HepG2 (cell line): ENCODE data around the gene OXLD1. TPM values are rescaled to one million over a fixed set of nuclear protein-coding genes. Genes with fewer than 3 reads are reported as not detected.

ENCODE experiments used
- KDM4B ChIP-seq: sonication (generic); formaldehyde crosslinking; IDR thresholded peaks from 2 replicates; pipeline ENCODE4 v1.4.0; 2020; ENCODE audit warnings: missing genetic modification reagents
- ZNF136 ChIP-seq: sonication (generic); formaldehyde crosslinking; IDR thresholded peaks from 2 replicates; pipeline ENCODE4 v1.8.1; 2022; ENCODE audit warnings: low read depth, mild to moderate bottlenecking, moderate library complexity, missing genetic modification reagents
- polyA plus RNA-seq, 8 experiments: library from polyadenylated mRNA; depleted of rRNA in 3 of 8; stranded (reverse) in 7 of 8; unstranded in 1 of 8; fragments of >200 nt; fragmentation: Illumina TruSeq in 4 of 8; extraction: Trizol in 4 of 8; gene quantifications; 2 replicates each; pipeline versions ENCODE4 v1.2.1 to v1.2.3, GENCODE V29; 2011 to 2016; ENCODE audit warnings: low read depth in 4 of 8, missing spikeins in 1 of 8, mixed read lengths in 1 of 8; ENCODE audit not compliant: insufficient read depth in 1 of 8
- total RNA-seq, 5 experiments: library from RNA; depleted of rRNA; stranded (reverse); fragments of >200 nt; fragmentation: Illumina TruSeq; extraction: Trizol; gene quantifications; 2 replicates each; pipeline ENCODE4 v1.2.3, GENCODE V29; 2016; ENCODE audit warnings: low read depth in 1 of 5
- TF ChIP-seq, protein P1 (sequence below): IDR thresholded peaks from 2 replicates; pipeline ENCODE4 v1.4.0; 2020; ENCODE audit warnings: mild to moderate bottlenecking, missing genetic modification reagents
- TF ChIP-seq, protein P2 (sequence below): sonication (generic); formaldehyde crosslinking; IDR thresholded peaks from 2 replicates; pipeline ENCODE4 v1.5.0; 2020; ENCODE audit warnings: mild to moderate bottlenecking, missing genetic modification reagents, borderline replicate concordance
- TF ChIP-seq, protein P3 (sequence below): fragments of 450-650 bp; IDR thresholded peaks from 2 replicates; pipeline ENCODE4 v1.6.1; 2016
- TF ChIP-seq, protein P4 (sequence below), 2 experiments: sonication (generic) in 1 of 2; formaldehyde crosslinking in 1 of 2; IDR thresholded peaks; 2 replicates each; pipeline versions ENCODE4 v1.6.1 to v1.9.0; 2014 to 2022; ENCODE audit warnings: antibody characterized with exemption in 1 of 2, borderline replicate concordance in 1 of 2, inconsistent platforms in 1 of 2, low read depth in 1 of 2, missing genetic modification reagents in 1 of 2

The OXLD1 gene
- total and polyA plus RNA-seq, 2 of the 13 experiments (the other 11 are each of a cell fraction or from before 2014, with no cell fraction given): 27.1 to 37.5 TPM

DNA sequence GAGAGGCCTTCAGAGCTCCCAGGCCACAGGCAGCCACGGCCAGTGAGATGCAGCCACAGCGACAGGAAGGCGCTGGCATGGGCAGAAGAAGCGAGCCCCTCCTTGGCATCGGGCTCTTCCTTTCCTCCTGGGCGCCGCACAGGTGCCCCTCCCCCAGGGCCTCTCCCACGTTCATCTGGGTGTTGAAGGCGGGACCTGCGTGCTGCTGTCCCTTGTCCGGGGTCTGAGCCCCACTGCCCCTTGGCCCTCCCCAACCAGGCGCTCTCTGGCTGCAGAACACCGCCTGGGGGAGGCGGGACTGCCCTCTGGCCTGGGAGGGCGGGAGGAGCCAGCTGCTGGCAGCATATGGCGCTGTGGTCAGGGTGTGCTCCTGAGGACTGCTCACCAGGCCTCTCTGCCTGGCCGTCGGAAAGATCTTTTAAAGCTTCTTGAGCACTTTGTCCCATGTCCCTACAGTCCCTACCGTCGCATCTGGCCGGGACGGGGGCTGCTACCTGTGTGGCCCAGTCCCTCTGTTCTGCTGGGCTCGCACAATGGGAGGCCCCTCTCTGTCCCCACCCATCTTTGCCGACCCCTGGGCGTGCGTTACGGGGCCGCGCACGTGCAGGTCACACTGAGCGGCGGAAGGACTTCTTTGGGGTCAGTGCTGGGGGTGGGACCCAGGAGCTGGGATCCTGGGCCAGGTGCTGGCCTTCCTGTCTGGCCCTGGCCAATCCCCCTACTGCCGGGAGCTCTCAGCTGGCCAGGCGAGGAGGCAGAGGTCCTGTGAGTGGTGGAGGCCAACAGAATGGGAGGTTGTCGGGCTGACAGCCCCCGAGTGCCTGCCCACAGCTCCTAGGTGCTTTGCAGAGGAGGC lies 47.4 kb upstream of the OXLD1 start (continued):
- TF ChIP-seq, protein P1, sequence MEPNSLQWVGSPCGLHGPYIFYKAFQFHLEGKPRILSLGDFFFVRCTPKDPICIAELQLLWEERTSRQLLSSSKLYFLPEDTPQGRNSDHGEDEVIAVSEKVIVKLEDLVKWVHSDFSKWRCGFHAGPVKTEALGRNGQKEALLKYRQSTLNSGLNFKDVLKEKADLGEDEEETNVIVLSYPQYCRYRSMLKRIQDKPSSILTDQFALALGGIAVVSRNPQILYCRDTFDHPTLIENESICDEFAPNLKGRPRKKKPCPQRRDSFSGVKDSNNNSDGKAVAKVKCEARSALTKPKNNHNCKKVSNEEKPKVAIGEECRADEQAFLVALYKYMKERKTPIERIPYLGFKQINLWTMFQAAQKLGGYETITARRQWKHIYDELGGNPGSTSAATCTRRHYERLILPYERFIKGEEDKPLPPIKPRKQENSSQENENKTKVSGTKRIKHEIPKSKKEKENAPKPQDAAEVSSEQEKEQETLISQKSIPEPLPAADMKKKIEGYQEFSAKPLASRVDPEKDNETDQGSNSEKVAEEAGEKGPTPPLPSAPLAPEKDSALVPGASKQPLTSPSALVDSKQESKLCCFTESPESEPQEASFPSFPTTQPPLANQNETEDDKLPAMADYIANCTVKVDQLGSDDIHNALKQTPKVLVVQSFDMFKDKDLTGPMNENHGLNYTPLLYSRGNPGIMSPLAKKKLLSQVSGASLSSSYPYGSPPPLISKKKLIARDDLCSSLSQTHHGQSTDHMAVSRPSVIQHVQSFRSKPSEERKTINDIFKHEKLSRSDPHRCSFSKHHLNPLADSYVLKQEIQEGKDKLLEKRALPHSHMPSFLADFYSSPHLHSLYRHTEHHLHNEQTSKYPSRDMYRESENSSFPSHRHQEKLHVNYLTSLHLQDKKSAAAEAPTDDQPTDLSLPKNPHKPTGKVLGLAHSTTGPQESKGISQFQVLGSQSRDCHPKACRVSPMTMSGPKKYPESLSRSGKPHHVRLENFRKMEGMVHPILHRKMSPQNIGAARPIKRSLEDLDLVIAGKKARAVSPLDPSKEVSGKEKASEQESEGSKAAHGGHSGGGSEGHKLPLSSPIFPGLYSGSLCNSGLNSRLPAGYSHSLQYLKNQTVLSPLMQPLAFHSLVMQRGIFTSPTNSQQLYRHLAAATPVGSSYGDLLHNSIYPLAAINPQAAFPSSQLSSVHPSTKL (CRISPR knock-in tag): peak; percentile 67
- TF ChIP-seq ZNF136 (CRISPR knock-in tag) (no peak; the same call in 1 of the 2 replicates), KDM4B (CRISPR knock-in tag) (no peak; the same call in 1 of the 2 replicates)
- TF ChIP-seq, protein P2, sequence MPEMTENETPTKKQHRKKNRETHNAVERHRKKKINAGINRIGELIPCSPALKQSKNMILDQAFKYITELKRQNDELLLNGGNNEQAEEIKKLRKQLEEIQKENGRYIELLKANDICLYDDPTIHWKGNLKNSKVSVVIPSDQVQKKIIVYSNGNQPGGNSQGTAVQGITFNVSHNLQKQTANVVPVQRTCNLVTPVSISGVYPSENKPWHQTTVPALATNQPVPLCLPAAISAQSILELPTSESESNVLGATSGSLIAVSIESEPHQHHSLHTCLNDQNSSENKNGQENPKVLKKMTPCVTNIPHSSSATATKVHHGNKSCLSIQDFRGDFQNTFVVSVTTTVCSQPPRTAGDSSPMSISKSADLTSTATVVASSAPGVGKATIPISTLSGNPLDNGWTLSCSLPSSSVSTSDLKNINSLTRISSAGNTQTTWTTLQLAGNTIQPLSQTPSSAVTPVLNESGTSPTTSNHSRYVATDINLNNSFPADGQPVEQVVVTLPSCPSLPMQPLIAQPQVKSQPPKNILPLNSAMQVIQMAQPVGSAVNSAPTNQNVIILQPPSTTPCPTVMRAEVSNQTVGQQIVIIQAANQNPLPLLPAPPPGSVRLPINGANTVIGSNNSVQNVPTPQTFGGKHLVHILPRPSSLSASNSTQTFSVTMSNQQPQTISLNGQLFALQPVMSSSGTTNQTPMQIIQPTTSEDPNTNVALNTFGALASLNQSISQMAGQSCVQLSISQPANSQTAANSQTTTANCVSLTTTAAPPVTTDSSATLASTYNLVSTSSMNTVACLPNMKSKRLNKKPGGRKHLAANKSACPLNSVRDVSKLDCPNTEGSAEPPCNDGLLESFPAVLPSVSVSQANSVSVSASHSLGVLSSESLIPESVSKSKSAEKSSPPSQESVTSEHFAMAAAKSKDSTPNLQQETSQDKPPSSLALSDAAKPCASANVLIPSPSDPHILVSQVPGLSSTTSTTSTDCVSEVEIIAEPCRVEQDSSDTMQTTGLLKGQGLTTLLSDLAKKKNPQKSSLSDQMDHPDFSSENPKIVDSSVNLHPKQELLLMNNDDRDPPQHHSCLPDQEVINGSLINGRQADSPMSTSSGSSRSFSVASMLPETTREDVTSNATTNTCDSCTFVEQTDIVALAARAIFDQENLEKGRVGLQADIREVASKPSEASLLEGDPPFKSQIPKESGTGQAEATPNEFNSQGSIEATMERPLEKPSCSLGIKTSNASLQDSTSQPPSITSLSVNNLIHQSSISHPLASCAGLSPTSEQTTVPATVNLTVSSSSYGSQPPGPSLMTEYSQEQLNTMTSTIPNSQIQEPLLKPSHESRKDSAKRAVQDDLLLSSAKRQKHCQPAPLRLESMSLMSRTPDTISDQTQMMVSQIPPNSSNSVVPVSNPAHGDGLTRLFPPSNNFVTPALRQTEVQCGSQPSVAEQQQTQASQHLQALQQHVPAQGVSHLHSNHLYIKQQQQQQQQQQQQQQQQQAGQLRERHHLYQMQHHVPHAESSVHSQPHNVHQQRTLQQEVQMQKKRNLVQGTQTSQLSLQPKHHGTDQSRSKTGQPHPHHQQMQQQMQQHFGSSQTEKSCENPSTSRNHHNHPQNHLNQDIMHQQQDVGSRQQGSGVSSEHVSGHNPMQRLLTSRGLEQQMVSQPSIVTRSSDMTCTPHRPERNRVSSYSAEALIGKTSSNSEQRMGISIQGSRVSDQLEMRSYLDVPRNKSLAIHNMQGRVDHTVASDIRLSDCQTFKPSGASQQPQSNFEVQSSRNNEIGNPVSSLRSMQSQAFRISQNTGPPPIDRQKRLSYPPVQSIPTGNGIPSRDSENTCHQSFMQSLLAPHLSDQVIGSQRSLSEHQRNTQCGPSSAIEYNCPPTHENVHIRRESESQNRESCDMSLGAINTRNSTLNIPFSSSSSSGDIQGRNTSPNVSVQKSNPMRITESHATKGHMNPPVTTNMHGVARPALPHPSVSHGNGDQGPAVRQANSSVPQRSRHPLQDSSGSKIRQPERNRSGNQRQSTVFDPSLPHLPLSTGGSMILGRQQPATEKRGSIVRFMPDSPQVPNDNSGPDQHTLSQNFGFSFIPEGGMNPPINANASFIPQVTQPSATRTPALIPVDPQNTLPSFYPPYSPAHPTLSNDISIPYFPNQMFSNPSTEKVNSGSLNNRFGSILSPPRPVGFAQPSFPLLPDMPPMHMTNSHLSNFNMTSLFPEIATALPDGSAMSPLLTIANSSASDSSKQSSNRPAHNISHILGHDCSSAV (CRISPR knock-in tag): no peak
- TF ChIP-seq, protein P3, sequence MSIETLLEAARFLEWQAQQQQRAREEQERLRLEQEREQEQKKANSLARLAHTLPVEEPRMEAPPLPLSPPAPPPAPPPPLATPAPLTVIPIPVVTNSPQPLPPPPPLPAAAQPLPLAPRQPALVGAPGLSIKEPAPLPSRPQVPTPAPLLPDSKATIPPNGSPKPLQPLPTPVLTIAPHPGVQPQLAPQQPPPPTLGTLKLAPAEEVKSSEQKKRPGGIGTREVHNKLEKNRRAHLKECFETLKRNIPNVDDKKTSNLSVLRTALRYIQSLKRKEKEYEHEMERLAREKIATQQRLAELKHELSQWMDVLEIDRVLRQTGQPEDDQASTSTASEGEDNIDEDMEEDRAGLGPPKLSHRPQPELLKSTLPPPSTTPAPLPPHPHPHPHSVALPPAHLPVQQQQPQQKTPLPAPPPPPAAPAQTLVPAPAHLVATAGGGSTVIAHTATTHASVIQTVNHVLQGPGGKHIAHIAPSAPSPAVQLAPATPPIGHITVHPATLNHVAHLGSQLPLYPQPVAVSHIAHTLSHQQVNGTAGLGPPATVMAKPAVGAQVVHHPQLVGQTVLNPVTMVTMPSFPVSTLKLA: peak; percentile 50
- TF ChIP-seq, protein P4, sequence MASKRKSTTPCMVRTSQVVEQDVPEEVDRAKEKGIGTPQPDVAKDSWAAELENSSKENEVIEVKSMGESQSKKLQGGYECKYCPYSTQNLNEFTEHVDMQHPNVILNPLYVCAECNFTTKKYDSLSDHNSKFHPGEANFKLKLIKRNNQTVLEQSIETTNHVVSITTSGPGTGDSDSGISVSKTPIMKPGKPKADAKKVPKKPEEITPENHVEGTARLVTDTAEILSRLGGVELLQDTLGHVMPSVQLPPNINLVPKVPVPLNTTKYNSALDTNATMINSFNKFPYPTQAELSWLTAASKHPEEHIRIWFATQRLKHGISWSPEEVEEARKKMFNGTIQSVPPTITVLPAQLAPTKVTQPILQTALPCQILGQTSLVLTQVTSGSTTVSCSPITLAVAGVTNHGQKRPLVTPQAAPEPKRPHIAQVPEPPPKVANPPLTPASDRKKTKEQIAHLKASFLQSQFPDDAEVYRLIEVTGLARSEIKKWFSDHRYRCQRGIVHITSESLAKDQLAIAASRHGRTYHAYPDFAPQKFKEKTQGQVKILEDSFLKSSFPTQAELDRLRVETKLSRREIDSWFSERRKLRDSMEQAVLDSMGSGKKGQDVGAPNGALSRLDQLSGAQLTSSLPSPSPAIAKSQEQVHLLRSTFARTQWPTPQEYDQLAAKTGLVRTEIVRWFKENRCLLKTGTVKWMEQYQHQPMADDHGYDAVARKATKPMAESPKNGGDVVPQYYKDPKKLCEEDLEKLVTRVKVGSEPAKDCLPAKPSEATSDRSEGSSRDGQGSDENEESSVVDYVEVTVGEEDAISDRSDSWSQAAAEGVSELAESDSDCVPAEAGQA (IDR thresholded peaks at IDR 0.05; ENCODE audit: low read depth): 0 out of 2 replicates have a peak, but pooled peaks have one; percentile 15
- TF ChIP-seq, protein P4 (CRISPR knock-in tag; IDR thresholded peaks at IDR 0.05; ENCODE audit: borderline replicate concordance): no peak
